GM19193 (cell line): Measurements from ENCODE around the gene PTPRZ1.

Experiments used
- POLR2A ChIP-seq: IDR thresholded peaks from 4 replicates; pipeline ENCODE4 v1.6.1; 2011; ENCODE audit not compliant: insufficient read depth, insufficient read length; ENCODE audit errors: extremely low read depth

Gene PTPRZ1

DNA sequence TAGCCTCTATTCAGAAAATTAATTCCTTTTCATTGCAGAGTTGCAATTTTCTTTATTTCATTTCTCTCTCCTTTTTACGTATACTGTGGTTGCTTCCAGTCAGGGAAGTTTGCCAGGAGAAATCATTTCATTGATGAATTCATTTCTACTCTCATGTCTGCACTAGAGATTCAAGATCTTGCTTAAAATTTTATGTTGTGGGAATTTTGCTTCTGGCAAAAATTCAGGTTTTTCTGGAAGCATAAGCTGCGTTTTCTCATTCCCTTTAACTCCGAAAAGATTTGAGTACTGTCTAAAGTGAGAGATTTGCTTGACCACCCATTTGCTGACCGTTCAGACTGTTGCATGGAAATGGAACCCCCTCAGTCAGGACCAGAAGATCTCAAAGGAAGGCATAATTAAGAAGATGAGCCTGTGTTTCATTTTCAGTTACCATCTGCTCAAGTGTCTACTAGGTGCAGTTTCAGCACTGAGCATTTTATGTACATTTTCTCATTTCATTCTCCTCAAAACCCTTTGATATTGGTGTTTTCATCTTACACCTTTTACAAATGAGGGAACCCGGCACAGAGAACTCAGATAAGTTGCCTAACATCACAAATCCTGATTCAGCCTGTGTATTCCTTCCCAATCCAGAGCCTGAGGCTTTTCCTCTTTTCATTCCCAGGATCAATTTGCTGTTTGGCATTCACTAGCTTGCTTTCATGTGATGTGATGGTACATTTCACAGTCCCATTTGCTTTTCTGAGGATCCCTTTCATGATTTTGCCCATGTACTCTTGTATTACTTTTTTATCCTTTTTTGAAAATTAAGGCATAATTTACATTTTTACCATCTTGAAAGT lies 3.9 kb downstream of the PTPRZ1 start:
- no peak for TF ChIP-seq POLR2A

DNA sequence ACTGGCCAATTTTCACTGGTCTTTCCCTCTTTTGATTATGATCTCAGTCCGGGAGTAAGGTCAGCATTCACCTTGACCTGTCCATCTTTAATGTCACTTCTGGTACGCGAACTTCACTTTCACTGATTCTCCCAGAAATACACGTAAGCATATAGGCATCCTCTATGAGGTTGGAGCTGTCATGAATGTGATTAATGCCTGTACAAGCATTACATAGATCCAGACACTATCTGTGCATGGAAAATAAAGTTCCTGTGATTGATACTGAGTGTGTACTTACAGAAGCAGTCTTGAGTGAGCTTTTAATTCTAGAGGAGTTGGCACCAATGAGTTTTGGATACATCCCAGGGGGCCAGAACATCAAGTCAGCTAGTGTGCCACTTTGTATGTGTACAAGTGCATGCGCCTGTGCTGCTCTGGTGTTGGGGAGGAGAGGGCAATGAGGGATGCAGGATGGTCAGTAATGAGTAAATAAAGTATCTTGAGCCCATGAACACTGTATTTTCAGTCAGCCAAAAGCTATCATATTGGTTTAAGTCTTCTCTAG lies 6.0 kb downstream of the PTPRZ1 start:
- TF ChIP-seq POLR2A = no peak

- no peak for TF ChIP-seq POLR2A
Measured at GRCh38 chr7:121879544-121879943, 6.6 kb downstream of the PTPRZ1 start.

- TF ChIP-seq POLR2A = no peak
Measured at GRCh38 chr7:121882731-121883130, 9.8 kb downstream of the PTPRZ1 start.

- TF ChIP-seq POLR2A = no peak
Measured at GRCh38 chr7:121885166-121885920, 12.4 kb downstream of the PTPRZ1 start.

GRCh38 chr7:121887634-121888033 lies 14.7 kb downstream of the PTPRZ1 start:
- TF ChIP-seq POLR2A = no peak

DNA sequence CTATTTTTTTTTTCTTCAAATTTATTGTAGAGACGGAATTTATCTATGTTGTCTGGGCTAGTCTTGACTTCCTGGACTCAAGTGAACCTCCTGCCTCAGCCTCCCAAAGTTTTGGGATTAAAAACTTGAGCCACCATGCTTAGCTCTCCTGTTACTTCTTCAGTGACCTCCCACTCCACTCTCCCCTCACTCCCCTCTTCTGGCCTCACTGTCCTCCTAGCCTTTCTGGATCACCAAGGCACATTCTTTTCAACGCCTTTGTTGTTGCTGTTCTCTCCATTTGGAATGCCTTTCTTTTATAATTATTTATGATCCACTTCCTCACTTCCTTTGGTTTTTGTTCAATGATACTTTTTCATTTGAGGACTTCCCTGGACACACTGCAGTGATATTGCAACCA lies 17.9 kb downstream of the PTPRZ1 start:
- TF ChIP-seq POLR2A = no peak

DNA sequence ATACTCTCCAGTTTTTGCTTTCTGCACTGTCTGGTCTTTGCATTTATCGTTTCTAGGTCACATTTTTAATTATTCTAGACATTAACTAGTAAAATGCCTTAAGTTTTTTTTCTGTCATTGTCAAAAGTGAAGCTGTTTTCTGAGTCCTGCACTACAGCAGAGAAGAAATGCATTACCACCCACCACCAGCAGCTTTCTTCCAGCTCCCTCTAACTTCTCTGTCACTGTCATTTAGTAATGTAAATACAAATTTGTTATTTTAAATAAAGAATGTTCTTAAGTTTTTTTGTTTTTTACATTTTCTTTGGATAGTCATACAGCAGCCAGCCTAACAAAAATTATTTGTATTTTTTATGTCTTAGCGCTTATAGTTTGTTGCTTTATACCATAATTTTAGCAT lies 18.8 kb downstream of the PTPRZ1 start:
- no peak for TF ChIP-seq POLR2A

DNA sequence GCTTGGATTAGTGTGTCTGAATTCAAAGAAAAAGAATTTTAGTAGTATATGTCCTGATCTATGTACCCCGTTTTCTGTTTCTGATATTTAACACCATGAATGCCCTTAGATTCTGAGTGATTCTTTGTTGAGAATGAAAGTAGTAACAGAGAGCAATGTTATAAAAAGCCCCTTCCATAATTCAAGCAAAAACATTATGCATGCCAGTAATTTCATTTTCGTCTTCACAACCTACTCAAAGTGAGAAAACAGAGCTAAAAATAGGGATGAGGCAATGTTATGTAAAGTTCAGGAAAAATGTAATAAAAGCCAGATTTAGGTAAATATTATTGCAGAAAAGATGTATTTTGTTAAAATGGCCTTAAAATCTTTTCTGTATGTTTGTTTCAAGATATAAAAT lies 28.1 kb downstream of the PTPRZ1 start:
- no peak for TF ChIP-seq POLR2A

DNA sequence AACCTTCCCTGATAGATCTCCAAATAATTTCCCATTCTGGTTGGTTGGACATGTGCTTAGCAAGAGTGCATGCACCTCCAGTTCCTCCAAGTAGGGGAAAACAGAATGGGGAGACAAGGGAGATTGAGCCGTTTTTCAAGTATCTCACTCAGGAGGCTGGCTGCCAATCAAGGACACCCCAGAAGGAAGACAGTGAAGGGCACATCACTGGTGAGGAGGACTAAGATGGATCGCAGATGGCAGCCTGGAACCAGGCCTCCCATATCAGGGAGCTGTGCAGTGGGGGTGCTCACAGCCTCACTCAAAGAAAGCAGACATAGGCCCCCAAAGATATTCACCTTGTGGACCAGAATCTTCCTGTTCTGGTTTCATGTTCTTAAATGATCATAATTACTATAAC lies 31.2 kb downstream of the PTPRZ1 start:
- TF ChIP-seq POLR2A = no peak

DNA sequence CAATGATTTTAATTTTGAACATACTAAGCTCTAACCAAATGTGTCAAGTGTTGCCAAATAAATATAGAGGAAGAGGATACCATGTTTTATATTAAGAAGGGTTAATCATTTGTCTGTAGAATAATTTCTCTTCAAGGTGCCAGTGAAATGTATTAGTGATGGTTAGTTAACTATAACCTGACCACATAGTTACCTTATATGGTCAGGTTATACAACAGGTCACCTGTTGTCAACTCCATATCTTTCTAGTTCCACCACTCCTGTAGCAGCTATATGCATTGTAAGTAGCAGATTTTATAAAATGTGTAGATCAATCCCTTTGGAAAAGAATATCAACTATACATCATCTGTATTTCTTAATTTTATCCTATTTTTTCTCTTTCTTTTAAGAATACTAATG lies 35.1 kb downstream of the PTPRZ1 start:
- no peak for TF ChIP-seq POLR2A

DNA sequence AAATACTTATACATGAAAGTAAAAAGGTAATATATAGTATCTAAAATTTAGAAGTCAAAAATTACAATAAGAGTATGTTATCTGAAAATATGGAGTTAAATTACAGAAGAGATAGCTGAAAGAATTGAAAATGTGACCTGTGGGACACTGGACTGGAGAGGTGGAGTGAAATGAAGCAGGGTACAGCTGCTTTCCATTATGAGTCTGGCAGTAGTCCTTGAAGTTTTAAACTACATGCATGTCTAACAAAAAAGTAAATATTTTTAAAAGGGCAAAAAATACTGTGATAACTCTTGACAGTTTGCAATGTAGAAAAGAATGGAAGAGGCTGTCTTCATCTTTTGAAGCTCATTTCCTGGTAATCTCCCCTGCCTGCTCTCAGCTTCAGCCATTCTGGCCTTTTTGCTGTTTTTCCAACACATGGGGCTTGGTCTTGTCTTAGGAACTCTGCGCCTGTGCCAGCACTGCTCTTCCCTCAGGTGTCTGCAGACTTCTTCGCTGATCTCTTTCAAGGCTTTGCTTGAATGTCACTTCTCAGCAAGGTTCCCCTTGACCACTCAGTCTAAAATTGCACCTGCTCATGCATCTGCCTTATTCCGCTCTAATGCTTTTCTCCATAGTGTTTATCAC lies 36.9 kb downstream of the PTPRZ1 start:
- no peak for TF ChIP-seq POLR2A

DNA sequence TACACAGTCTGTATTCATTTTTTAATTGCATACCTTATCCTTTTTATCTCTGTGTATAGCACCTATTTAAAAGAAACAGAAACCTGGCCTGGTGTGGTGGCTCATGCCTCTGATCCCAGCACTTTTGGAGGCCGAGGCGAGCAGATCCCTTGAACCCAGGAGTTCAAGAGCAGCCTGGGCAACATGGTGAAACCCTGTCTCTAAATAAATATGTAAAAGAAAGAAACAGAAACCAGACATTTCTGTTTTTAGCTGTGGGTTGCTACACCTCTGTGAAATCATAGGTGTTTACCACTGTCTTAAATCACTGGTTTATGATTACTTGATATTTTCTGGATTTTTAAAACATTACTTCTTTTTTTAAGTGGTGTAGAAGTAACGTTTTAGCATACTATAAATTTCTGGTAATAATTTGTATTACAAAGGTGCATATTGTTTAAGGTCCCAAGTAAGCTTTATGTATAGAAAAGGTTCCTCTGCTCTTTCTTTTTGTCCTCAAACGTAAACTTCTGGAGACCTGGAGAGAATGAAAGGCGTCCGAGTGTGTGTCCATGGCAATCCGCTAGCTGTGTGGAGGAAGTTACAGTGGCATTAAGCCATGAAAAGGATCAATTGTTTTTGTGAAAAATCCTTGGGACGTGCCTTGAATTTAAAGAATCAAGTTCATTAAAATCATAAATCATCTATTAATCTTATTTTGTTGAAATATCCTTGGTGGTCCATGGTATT lies 41.1 kb downstream of the PTPRZ1 start:
- TF ChIP-seq POLR2A = no peak

DNA sequence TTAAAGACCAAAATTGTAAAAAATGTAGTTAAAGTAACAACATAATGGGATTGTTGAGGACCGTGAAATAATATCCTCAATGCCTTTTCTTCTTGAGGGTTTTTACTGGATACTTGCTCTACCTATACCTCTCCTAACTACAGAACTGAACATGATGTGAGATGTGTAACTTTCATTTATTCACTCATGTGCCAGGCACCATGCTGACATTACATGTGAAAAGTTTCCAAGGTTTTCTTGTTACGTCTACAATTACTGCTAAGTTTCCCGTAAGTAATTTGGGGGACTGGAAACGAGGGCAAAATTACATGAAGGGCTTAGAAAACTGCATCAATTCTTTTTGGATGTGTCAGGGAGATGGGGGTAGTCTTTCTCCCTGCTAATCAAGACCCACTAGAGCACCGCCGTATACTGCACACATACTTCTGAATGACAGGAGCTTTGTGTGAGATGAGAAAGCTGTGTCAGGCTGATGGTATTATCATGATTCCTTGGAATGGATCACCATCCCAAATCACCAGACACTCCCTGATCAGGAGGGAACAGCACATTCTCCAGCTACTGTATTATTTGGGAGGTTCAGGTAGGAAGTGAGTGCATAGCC lies 41.8 kb downstream of the PTPRZ1 start:
- TF ChIP-seq POLR2A = no peak
